ENCODE measurements around the gene PIK3R2. TPM values are rescaled to one million over a fixed set of nuclear protein-coding genes. Genes with fewer than 3 reads are reported as not detected.

PIK3R2 gene
- total and polyA plus RNA-seq, 2 of the 13 experiments (the other 11 are each of a cell fraction or from before 2014, with no cell fraction given), result 18.6 to 25.3 TPM

DNA sequence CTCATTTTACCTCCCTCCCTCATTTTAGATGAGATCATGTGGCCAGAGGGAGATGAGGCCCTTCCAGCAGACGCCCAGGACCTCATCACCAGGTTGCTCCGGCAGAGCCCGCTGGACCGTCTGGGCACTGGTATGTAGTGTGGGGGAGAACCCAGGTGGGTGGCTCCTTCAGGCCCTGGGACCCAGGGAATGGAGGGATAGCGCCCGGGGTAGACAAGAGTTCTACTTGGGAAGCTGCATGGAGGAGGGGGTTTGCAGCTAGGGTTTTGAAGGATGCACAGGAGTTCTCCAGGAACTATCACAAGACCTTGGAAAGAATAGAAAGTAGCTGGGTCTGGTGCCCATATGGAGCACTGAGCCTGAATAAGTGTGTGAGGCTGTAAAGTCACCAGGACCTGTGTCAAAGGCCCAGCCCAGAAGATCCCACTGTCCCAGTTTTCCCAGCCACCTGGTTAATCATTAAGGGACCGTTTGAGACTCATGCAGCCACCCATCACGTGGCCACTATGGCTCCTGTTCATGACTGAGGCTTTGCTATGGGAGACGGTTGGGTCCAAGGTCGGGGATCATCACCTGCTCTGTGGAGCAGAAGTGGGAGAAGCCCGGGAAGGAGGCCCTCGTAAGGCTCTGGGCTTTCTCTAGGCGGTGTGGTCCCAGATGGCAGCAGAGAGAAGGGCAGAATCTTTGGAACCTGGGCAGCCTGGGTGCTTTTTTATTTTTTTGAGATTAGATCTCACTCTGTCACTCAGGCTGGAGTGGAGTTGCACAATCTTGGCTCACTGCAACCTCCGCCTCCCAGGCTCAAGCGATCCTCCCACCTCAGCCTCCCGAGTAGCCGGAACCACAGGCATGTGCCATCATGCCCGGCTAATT is 17.0 kb upstream of the PIK3R2 start (continued):
- TF ChIP-seq, protein P1, sequence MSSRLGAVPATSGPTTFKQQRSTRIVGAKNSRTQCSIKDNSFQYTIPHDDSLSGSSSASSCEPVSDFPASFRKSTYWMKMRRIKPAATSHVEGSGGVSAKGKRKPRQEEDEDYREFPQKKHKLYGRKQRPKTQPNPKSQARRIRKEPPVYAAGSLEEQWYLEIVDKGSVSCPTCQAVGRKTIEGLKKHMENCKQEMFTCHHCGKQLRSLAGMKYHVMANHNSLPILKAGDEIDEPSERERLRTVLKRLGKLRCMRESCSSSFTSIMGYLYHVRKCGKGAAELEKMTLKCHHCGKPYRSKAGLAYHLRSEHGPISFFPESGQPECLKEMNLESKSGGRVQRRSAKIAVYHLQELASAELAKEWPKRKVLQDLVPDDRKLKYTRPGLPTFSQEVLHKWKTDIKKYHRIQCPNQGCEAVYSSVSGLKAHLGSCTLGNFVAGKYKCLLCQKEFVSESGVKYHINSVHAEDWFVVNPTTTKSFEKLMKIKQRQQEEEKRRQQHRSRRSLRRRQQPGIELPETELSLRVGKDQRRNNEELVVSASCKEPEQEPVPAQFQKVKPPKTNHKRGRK (CRISPR knock-in tag; IDR thresholded peaks at IDR 0.05), result no peak
- TF ChIP-seq ZNF274 (CRISPR knock-in tag; IDR thresholded peaks at IDR 0.05), result no peak; the same call in 1 of the 2 replicates
- TF ChIP-seq, protein P2, sequence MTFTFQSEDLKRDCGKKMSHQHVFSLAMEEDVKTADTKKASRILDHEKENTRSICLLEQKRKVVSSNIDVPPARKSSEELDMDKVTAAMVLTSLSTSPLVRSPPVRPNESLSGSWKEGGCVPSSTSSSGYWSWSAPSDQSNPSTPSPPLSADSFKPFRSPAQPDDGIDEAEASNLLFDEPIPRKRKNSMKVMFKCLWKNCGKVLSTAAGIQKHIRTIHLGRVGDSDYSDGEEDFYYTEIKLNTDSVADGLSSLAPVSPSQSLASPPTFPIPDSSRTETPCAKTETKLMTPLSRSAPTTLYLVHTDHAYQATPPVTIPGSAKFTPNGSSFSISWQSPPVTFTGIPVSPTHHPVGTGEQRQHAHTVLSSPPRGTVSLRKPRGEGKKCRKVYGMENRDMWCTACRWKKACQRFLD (CRISPR knock-in tag; IDR thresholded peaks at IDR 0.05; ENCODE audit: borderline replicate concordance), result no peak
- TF ChIP-seq CHD2 (IDR thresholded peaks at IDR 0.05; ENCODE audit: low read depth, low read length), result no peak
- TF ChIP-seq, protein P3, sequence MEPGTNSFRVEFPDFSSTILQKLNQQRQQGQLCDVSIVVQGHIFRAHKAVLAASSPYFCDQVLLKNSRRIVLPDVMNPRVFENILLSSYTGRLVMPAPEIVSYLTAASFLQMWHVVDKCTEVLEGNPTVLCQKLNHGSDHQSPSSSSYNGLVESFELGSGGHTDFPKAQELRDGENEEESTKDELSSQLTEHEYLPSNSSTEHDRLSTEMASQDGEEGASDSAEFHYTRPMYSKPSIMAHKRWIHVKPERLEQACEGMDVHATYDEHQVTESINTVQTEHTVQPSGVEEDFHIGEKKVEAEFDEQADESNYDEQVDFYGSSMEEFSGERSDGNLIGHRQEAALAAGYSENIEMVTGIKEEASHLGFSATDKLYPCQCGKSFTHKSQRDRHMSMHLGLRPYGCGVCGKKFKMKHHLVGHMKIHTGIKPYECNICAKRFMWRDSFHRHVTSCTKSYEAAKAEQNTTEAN (CRISPR knock-in tag; conservative IDR thresholded peaks at IDR 0.05), result 0 out of 2 replicates have a peak, but pooled peaks have one; percentile 34
- peak; percentile 94 for TF ChIP-seq SAP130 (CRISPR knock-in tag; IDR thresholded peaks at IDR 0.05; ENCODE audit: low read depth)
- no peak for TF ChIP-seq ZNF75D (CRISPR knock-in tag; IDR thresholded peaks at IDR 0.05; ENCODE audit: borderline replicate concordance)
- no peak for TF ChIP-seq ONECUT2 (CRISPR knock-in tag; IDR thresholded peaks at IDR 0.05)
- TF ChIP-seq, protein P4, sequence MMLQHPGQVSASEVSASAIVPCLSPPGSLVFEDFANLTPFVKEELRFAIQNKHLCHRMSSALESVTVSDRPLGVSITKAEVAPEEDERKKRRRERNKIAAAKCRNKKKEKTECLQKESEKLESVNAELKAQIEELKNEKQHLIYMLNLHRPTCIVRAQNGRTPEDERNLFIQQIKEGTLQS (CRISPR knock-in tag; IDR thresholded peaks at IDR 0.05), result no peak
- no peak for TF ChIP-seq RORA (CRISPR knock-in tag; IDR thresholded peaks at IDR 0.05)
- 0 out of 2 replicates have a peak, but pooled peaks have one; percentile 37 for TF ChIP-seq ZSCAN20 (CRISPR knock-in tag; IDR thresholded peaks at IDR 0.05; ENCODE audit: borderline replicate concordance)
- no peak; the same call in 1 of the 2 replicates for TF ChIP-seq RFX3 (CRISPR knock-in tag; IDR thresholded peaks at IDR 0.05)
- TF ChIP-seq ZNF644 (CRISPR knock-in tag; IDR thresholded peaks at IDR 0.05; ENCODE audit: low read depth), result peak; percentile 80
- no peak for TF ChIP-seq ESRRA (CRISPR knock-in tag; IDR thresholded peaks at IDR 0.05; ENCODE audit: low read depth)
- peak; percentile 32; the same call in 1 of the 2 replicates for TF ChIP-seq NFKB2 (CRISPR knock-in tag; IDR thresholded peaks at IDR 0.05; ENCODE audit: borderline replicate concordance)
- no peak for TF ChIP-seq ZSCAN22 (CRISPR knock-in tag; IDR thresholded peaks at IDR 0.05)
- TF ChIP-seq, protein P5, sequence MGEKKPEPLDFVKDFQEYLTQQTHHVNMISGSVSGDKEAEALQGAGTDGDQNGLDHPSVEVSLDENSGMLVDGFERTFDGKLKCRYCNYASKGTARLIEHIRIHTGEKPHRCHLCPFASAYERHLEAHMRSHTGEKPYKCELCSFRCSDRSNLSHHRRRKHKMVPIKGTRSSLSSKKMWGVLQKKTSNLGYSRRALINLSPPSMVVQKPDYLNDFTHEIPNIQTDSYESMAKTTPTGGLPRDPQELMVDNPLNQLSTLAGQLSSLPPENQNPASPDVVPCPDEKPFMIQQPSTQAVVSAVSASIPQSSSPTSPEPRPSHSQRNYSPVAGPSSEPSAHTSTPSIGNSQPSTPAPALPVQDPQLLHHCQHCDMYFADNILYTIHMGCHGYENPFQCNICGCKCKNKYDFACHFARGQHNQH (CRISPR knock-in tag; IDR thresholded peaks at IDR 0.05), result peak; percentile 66; the same call in 1 of the 2 replicates
- TF ChIP-seq, protein P6, sequence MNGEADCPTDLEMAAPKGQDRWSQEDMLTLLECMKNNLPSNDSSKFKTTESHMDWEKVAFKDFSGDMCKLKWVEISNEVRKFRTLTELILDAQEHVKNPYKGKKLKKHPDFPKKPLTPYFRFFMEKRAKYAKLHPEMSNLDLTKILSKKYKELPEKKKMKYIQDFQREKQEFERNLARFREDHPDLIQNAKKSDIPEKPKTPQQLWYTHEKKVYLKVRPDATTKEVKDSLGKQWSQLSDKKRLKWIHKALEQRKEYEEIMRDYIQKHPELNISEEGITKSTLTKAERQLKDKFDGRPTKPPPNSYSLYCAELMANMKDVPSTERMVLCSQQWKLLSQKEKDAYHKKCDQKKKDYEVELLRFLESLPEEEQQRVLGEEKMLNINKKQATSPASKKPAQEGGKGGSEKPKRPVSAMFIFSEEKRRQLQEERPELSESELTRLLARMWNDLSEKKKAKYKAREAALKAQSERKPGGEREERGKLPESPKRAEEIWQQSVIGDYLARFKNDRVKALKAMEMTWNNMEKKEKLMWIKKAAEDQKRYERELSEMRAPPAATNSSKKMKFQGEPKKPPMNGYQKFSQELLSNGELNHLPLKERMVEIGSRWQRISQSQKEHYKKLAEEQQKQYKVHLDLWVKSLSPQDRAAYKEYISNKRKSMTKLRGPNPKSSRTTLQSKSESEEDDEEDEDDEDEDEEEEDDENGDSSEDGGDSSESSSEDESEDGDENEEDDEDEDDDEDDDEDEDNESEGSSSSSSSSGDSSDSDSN (CRISPR knock-in tag; IDR thresholded peaks at IDR 0.05), result peak; percentile 58; the same call in 1 of the 2 replicates
- TF ChIP-seq DPF2 (CRISPR knock-in tag; IDR thresholded peaks at IDR 0.05; ENCODE audit: borderline replicate concordance, low read depth), result no peak; the same call in 1 of the 2 replicates
